Lower lobe of right lung (tissue), 2 donors: ENCODE measurements around the gene RSBN1L. TPM values are rescaled to one million over a fixed set of nuclear protein-coding genes. Genes with fewer than 3 reads are reported as not detected.
A peak's percentile ranks its signal among the peaks of the same experiment; 100 is the strongest.

Source experiments
- ATAC-seq, 2 donors: fragments of 200-7000 bp; cut with Tn5 transposase; one replicate each; pipeline ENCODE4 v1.9.1; 2020 to 2022; ENCODE audit warnings: mild to moderate bottlenecking in 2 of 2, moderate library complexity in 2 of 2
- DNase-seq: peaks from one replicate; pipeline ENCODE4 v3.0.0-alpha.2; 2020
- H3K27ac ChIP-seq: fragments of 200-600 bp; one replicate; pipeline ENCODE4 v1.8.0; 2022
- H3K27me3 ChIP-seq: fragments of 200-600 bp; one replicate; pipeline ENCODE4 v1.8.0; 2022; ENCODE audit warnings: low read depth
- H3K36me3 ChIP-seq: fragments of 200-600 bp; one replicate; pipeline ENCODE4 v1.8.0; 2022; ENCODE audit warnings: mild to moderate bottlenecking
- H3K4me1 ChIP-seq: fragments of 200-600 bp; one replicate; pipeline ENCODE4 v1.8.0; 2022
- H3K4me3 ChIP-seq: fragments of 200-600 bp; one replicate; pipeline ENCODE4 v1.8.0; 2022; ENCODE audit warnings: mild to moderate bottlenecking
- H3K9me3 ChIP-seq: fragments of 200-600 bp; one replicate; pipeline ENCODE4 v1.8.0; 2022
- CTCF ChIP-seq: fragments of 200-600 bp; IDR thresholded peaks from one replicate; pipeline ENCODE4 v1.8.0; 2022; ENCODE audit warnings: antibody characterized with exemption, mild to moderate bottlenecking
- intact Hi-C: fragments of 100-400 bp; cut with DNase I; formaldehyde crosslinking; loops from one replicate; pipeline ENCODE4 v1.11.0; 2022
- total RNA-seq: library from RNA; stranded (reverse); fragmentation: NEBNext Ultra II Directional; extraction: Animal tissue kit (Norgen Biotek cat#: 25700); gene quantifications from one replicate; pipeline ENCODE4 v1.2.1, GENCODE V29; 2021
- donor health status: DM: no; HTN: yes; CAD: no; lungs with severe emphysema.

Gene RSBN1L
- total RNA-seq, 1 donor from 2014 or later = 26.8 TPM

GRCh38 chr7:77786018-77786417 lies 89.8 kb downstream of the RSBN1L start:
- Histone ChIP-seq H3K27me3 (no peaks in the 10 kb centered on the region), H3K4me3 (no peak overlapping the region), H3K36me3 (peaks cover 10% of the 10 kb centered on the region), H3K4me1 (no peaks in the 10 kb centered on the region), H3K9me3 (no peaks in the 10 kb centered on the region), H3K27ac (no peak overlapping the region)
- DNase-seq (no peak), ATAC-seq (no peak)
- intact Hi-C loops = no loop called here
- TF ChIP-seq CTCF = no peak

- H3K4me3 ChIP-seq = no peak overlapping the region
These were observed 90.5 kb downstream of the RSBN1L start for GRCh38 chr7:77786741-77787140.

GRCh38 chr7:77788327-77788902 lies 92.2 kb downstream of the RSBN1L start:
- ATAC-seq (no peak), DNase-seq (no peak)
- Histone ChIP-seq H3K9me3 (no peaks in the 10 kb centered on the region), H3K27ac (no peak overlapping the region), H3K4me1 (no peaks in the 10 kb centered on the region), H3K36me3 (no peaks in the 10 kb centered on the region), H3K27me3 (no peaks in the 10 kb centered on the region), H3K4me3 (no peak overlapping the region)
- TF ChIP-seq CTCF = no peak
- intact Hi-C loops = no loop called here

More at GRCh38 chr7:77786741-77787140, 90.5 kb downstream of the RSBN1L start:
- no peak overlapping the region for H3K27ac ChIP-seq
- no peaks in the 10 kb centered on the region for H3K9me3 ChIP-seq
- ATAC-seq = no peak
- TF ChIP-seq CTCF = no peak
- peaks cover 9% of the 10 kb centered on the region for H3K36me3 ChIP-seq
- DNase-seq = no peak
- H3K27me3 ChIP-seq = no peaks in the 10 kb centered on the region
- intact Hi-C loops = no loop called here
- H3K4me1 ChIP-seq = no peaks in the 10 kb centered on the region

- Histone ChIP-seq H3K4me3 (no peak overlapping the region), H3K4me1 (peaks cover 9% of the 10 kb centered on the region), H3K9me3 (no peaks in the 10 kb centered on the region), H3K27ac (no peak overlapping the region), H3K27me3 (no peaks in the 10 kb centered on the region), H3K36me3 (peaks cover 7% of the 10 kb centered on the region)
- DNase-seq (no peak), ATAC-seq (peak; percentile 68 to 80)
- no peak for TF ChIP-seq CTCF
- intact Hi-C loops = no loop called here
These were observed 95.1 kb downstream of the RSBN1L start for GRCh38 chr7:77791336-77791735.

- no peak overlapping the region for H3K4me3 ChIP-seq
- peaks cover 15% of the 10 kb centered on the region for H3K4me1 ChIP-seq
- no peak overlapping the region for H3K27ac ChIP-seq
- ATAC-seq (no peak), DNase-seq (no peak)
- intact Hi-C loops = no loop called here
- TF ChIP-seq CTCF = no peak
- no peaks in the 10 kb centered on the region for H3K9me3 ChIP-seq
- no peaks in the 10 kb centered on the region for H3K27me3 ChIP-seq
- H3K36me3 ChIP-seq = peaks cover 7% of the 10 kb centered on the region
These were observed 95.7 kb downstream of the RSBN1L start for GRCh38 chr7:77791956-77792355.
